H1 (cell line): ENCODE data around the gene MROH7. TPM values are rescaled to one million over a fixed set of nuclear protein-coding genes. Genes with fewer than 3 reads are reported as not detected.

Experiments used
- CTCF ChIA-PET: fragments of 300-600 bp; sonication (Branson Sonifier 250); formaldehyde crosslinking; loops from one replicate; lab custom pipeline; 2021; ENCODE audit not compliant: partially characterized antibody; lab: Charles Lee
- POLR2A ChIA-PET: fragments of 300-600 bp; sonication (Branson Sonifier 250); formaldehyde crosslinking; loops from one replicate; lab custom pipeline; 2021; ENCODE audit warnings: inconsistent platforms; ENCODE audit not compliant: partially characterized antibody; lab: Charles Lee
- DNase-seq, 2 experiments: peaks; one replicate each; pipeline versions ENCODE4 v3.0.0 to v3.0.0-alpha.2; 2010 to 2022; ENCODE audit warnings: low spot score in 2 of 2, low read depth in 1 of 2, mixed read lengths in 1 of 2
- FAIRE-seq: peaks from 2 replicates; lab custom pipeline; 2011; peaks lifted over from hg19 to GRCh38; lab: Jason Lieb, UNC
- H2AFZ ChIP-seq: 2 replicates; pipeline ENCODE4 v1.8.1; 2012; ENCODE audit warnings: low read length, inconsistent platforms
- H2AK5ac ChIP-seq: 2 replicates; pipeline ENCODE4 v1.6.1; 2013; ENCODE audit warnings: low read depth, low read length
- H2BK120ac ChIP-seq: replicated peaks from 2 replicates; pipeline ENCODE3; 2013; ENCODE audit warnings: low read depth, low read length, inconsistent platforms
- H2BK12ac ChIP-seq: 2 replicates; pipeline ENCODE4 v1.6.1; 2013; ENCODE audit warnings: low read depth, low read length
- H2BK15ac ChIP-seq: 2 replicates; pipeline ENCODE4 v1.6.1; 2013; ENCODE audit warnings: low read length
- H2BK20ac ChIP-seq: 2 replicates; pipeline ENCODE4 v1.6.1; 2013; ENCODE audit warnings: low read length
- H2BK5ac ChIP-seq: 2 replicates; pipeline ENCODE4 v1.6.1; 2013; ENCODE audit warnings: low read depth, low read length
- H3K14ac ChIP-seq: 2 replicates; pipeline ENCODE4 v1.6.1; 2013; ENCODE audit warnings: inconsistent platforms; ENCODE audit not compliant: insufficient read length
- H3K18ac ChIP-seq: 2 replicates; pipeline ENCODE4 v1.6.1; 2013; ENCODE audit warnings: low read length; ENCODE audit errors: extremely low read depth
- H3K23ac ChIP-seq: 2 replicates; pipeline ENCODE4 v1.6.1; 2013; ENCODE audit warnings: inconsistent platforms; ENCODE audit not compliant: insufficient read length
- H3K23me2 ChIP-seq: 2 replicates; pipeline ENCODE4 v1.6.1; 2013; ENCODE audit warnings: low read depth, low read length
- H3K27ac ChIP-seq: 2 replicates; pipeline ENCODE4 v1.6.1; 2011; ENCODE audit warnings: low read depth, low read length, inconsistent platforms
- H3K27me3 ChIP-seq, 4 experiments: replicated peaks in 1 of 4; 1 replicate in 1 of 4; 2 replicates in 3 of 4; pipeline versions ENCODE4 v1.6.1 to v1.8.1; 2011 to 2013; ENCODE audit warnings: low read length in 3 of 4, mild to moderate bottlenecking in 3 of 4, inconsistent platforms in 2 of 4, mixed read lengths in 2 of 4, moderate library complexity in 1 of 4; ENCODE audit not compliant: control insufficient read depth in 3 of 4, insufficient read depth in 3 of 4; ENCODE audit errors: extremely low read depth in 1 of 4
- H3K36me3 ChIP-seq, 4 experiments: 2 replicates each; pipeline versions ENCODE4 v1.6.1 to v1.8.1; 2011 to 2013; ENCODE audit warnings: mild to moderate bottlenecking in 4 of 4, low read length in 3 of 4, moderate library complexity in 2 of 4, control low read depth in 1 of 4, inconsistent platforms in 1 of 4; ENCODE audit not compliant: insufficient read depth in 4 of 4, control insufficient read depth in 2 of 4
- H3K4ac ChIP-seq: replicated peaks from 2 replicates; pipeline ENCODE3; 2013; ENCODE audit warnings: low read length, low read depth, mixed read lengths, inconsistent platforms; ENCODE audit not compliant: insufficient read length
- H3K4me1 ChIP-seq, 4 experiments: replicated peaks in 1 of 4; 1 replicate in 1 of 4; 2 replicates in 3 of 4; pipeline versions ENCODE4 v1.6.1 to v1.8.1; 2011 to 2013; ENCODE audit warnings: low read length in 3 of 4, inconsistent platforms in 2 of 4, mixed read lengths in 1 of 4; ENCODE audit not compliant: insufficient read depth in 4 of 4, control insufficient read depth in 3 of 4
- H3K4me2 ChIP-seq, 2 experiments: 2 replicates each; pipeline versions ENCODE4 v1.6.1 to v1.8.1; 2011 to 2013; ENCODE audit warnings: low read depth in 2 of 2, low read length in 2 of 2, control low read depth in 1 of 2, inconsistent platforms in 1 of 2, mild to moderate bottlenecking in 1 of 2; ENCODE audit not compliant: insufficient read depth in 1 of 2
- H3K4me3 ChIP-seq, 4 experiments: fragments of 200-600, 300-600 bp in 1 of 4; sonication (generic), shearing (Covaris generic), sonication (Bioruptor Twin) in 1 of 4; 2 replicates each; pipeline versions ENCODE4 v1.5.1 to v1.8.1; 2011 to 2016; ENCODE audit warnings: low read length in 4 of 4, low read depth in 3 of 4, control low read depth in 2 of 4, inconsistent platforms in 2 of 4, mild to moderate bottlenecking in 2 of 4, mixed read lengths in 1 of 4, moderate library complexity in 1 of 4; ENCODE audit not compliant: insufficient read depth in 2 of 4; ENCODE audit errors: extremely low read depth in 1 of 4
- H3K56ac ChIP-seq: replicated peaks from 2 replicates; pipeline ENCODE3; 2013; ENCODE audit warnings: low read depth, mild to moderate bottlenecking, mixed read lengths, low read length, inconsistent platforms; ENCODE audit not compliant: insufficient read length
- H3K79me1 ChIP-seq: 2 replicates; pipeline ENCODE4 v1.6.1; 2013; ENCODE audit warnings: low read depth, low read length, control low read depth
- H3K79me2 ChIP-seq, 2 experiments: 2 replicates each; pipeline versions ENCODE4 v1.6.1 to v1.8.1; 2012 to 2013; ENCODE audit warnings: low read length in 2 of 2, mild to moderate bottlenecking in 2 of 2, inconsistent platforms in 1 of 2; ENCODE audit not compliant: insufficient read depth in 2 of 2, control insufficient read depth in 1 of 2
- H3K9ac ChIP-seq, 4 experiments: replicated peaks in 1 of 4; 1 replicate in 1 of 4; 2 replicates in 3 of 4; pipeline versions ENCODE4 v1.6.1 to v1.8.1; 2011 to 2013; ENCODE audit warnings: low read depth in 3 of 4, low read length in 3 of 4, control low read depth in 2 of 4, mild to moderate bottlenecking in 2 of 4, moderate library complexity in 2 of 4, inconsistent platforms in 1 of 4; ENCODE audit errors: extremely low read depth in 1 of 4
- H3K9me3 ChIP-seq, 2 experiments: 2 replicates each; pipeline versions ENCODE4 v1.6.1 to v1.8.1; 2012 to 2013; ENCODE audit warnings: mild to moderate bottlenecking in 2 of 2, moderate library complexity in 2 of 2, control low read depth in 1 of 2, inconsistent platforms in 1 of 2, low read depth in 1 of 2, low read length in 1 of 2, mixed read lengths in 1 of 2; ENCODE audit not compliant: insufficient read depth in 2 of 2
- H4K20me1 ChIP-seq, 2 experiments: replicated peaks in 1 of 2; 2 replicates each; pipeline versions ENCODE3 to v1.8.1; 2011 to 2013; ENCODE audit warnings: inconsistent platforms in 2 of 2, low read length in 2 of 2, mild to moderate bottlenecking in 1 of 2; ENCODE audit not compliant: insufficient read depth in 2 of 2, control insufficient read depth in 1 of 2
- H4K5ac ChIP-seq: 2 replicates; pipeline ENCODE4 v1.6.1; 2013; ENCODE audit warnings: low read length, low read depth, mixed read lengths, inconsistent platforms; ENCODE audit not compliant: insufficient read length
- H4K8ac ChIP-seq: 2 replicates; pipeline ENCODE4 v1.8.0; 2013; ENCODE audit warnings: mild to moderate bottlenecking, moderate library complexity, low read length, inconsistent platforms; ENCODE audit not compliant: insufficient read depth; ENCODE audit errors: extremely low read depth
- H4K91ac ChIP-seq: replicated peaks from 2 replicates; pipeline ENCODE3; 2013; ENCODE audit warnings: low read length, mixed read lengths, inconsistent platforms; ENCODE audit not compliant: insufficient read length
- NRF1 ChIP-seq: IDR thresholded peaks from 2 replicates; pipeline ENCODE4 v1.6.1; 2011; ENCODE audit warnings: mild to moderate bottlenecking, low read depth, low read length, improper control_type of control experiment
- SIN3A ChIP-seq, 2 experiments: IDR thresholded peaks in 1 of 2; conservative IDR thresholded peaks in 1 of 2; 2 replicates each; pipeline ENCODE4 v1.6.1; 2011 to 2012; ENCODE audit warnings: low read length in 2 of 2, improper control_type of control experiment in 1 of 2, low read depth in 1 of 2, mild to moderate bottlenecking in 1 of 2
- SUZ12 ChIP-seq: fragments of 200-600 bp; sonication (generic); IDR thresholded peaks from 2 replicates; pipeline ENCODE4 v1.6.1; 2012; ENCODE audit warnings: mild to moderate bottlenecking, inconsistent platforms, low read length, moderate library complexity, mixed read lengths
- TCF12 ChIP-seq: IDR thresholded peaks from 2 replicates; pipeline ENCODE4 v1.6.1; 2011; ENCODE audit warnings: low read depth, mild to moderate bottlenecking, low read length
- USF2 ChIP-seq: IDR thresholded peaks from 2 replicates; pipeline ENCODE4 v1.6.1; 2011; ENCODE audit warnings: low read length, improper control_type of control experiment
- WGBS, 2 experiments: shearing (Covaris generic) in 1 of 2; methylation state at CpG; one replicate each; pipeline versions ENCODE4 v1.1.6 to v1.1.7; 2013 to 2015; ENCODE audit warnings: low lambda C conversion rate in 2 of 2, mixed read lengths in 2 of 2, inconsistent platforms in 1 of 2, low coverage in 1 of 2, missing lambda C conversion rate in 1 of 2; ENCODE audit not compliant: insufficient replicate concordance in 2 of 2, insufficient coverage in 1 of 2, insufficient read length in 1 of 2; ENCODE audit errors: extremely low coverage in 1 of 2, missing lambda C conversion rate in 1 of 2; 5-methylcytosine and 5-hydroxymethylcytosine counted together
- polyA plus RNA-seq, 7 experiments: library from polyadenylated mRNA; depleted of rRNA in 3 of 7; stranded (reverse) in 5 of 7; unstranded in 2 of 7; fragments of >200 nt in 5 of 7; fragments of 200-250 nt in 2 of 7; gene quantifications; 1 replicate in 5 of 7; 2 replicates in 1 of 7; 4 replicates in 1 of 7; pipeline versions ENCODE4 v1.2.1 to v1.2.3, GENCODE V29; 2011 to 2013; ENCODE audit warnings: missing spikeins in 2 of 7, mixed read lengths in 2 of 7
- total RNA-seq: library from RNA; stranded (reverse); fragmentation: NEBNext Ultra II Directional; extraction: Animal tissue kit (Norgen Biotek cat#: 25700); gene quantifications from 2 replicates; pipeline ENCODE4 v1.2.1, GENCODE V29; 2021

MROH7 gene
- total and polyA plus RNA-seq, 2 of the 8 experiments (the other 6 are each of a cell fraction or from before 2014, with no cell fraction given), result 0.07 to 0.20 TPM

GRCh38 chr1:54710841-54711240, 69.3 kb downstream of the MROH7 start:
- CTCF ChIA-PET, result no interaction called here
- H2AFZ ChIP-seq, result no peak overlapping the region
- H2AK5ac ChIP-seq, result no peak overlapping the region
- peaks cover 0 to 9% (median 4%) of the 10 kb centered on the region in 4 experiments; a peak in 4 of 7 replicates for H3K27me3 ChIP-seq
- no peak overlapping the region for H3K27ac ChIP-seq
- H3K4me2 ChIP-seq, result no peak overlapping the region
- no peak overlapping the region for H3K23ac ChIP-seq
- no peak overlapping the region for H3K56ac ChIP-seq
- no peak for DNase-seq
- H3K23me2 ChIP-seq, result peaks cover 2% of the 10 kb centered on the region; the same call in 1 of the 2 replicates
- H3K79me2 ChIP-seq, result no peaks in the 10 kb centered on the region
- no peak overlapping the region for H2BK12ac ChIP-seq
- H3K4me1 ChIP-seq, result no peaks in the 10 kb centered on the region; a peak in 1 of 7 replicates
- no peak overlapping the region for H4K5ac ChIP-seq
- H2BK15ac ChIP-seq, result no peak overlapping the region
- H4K8ac ChIP-seq, result no peak overlapping the region
- no peak overlapping the region for H4K91ac ChIP-seq
- no peak overlapping the region for H2BK20ac ChIP-seq
- H3K9me3 ChIP-seq, result no peaks in the 10 kb centered on the region
- H3K4me3 ChIP-seq, result no peak overlapping the region
- H3K9ac ChIP-seq, result no peak overlapping the region
- no peaks in the 10 kb centered on the region for H3K79me1 ChIP-seq
- WGBS, 2 experiments, result 78% methylated on average over 6 of the region's 6 CpGs; no CpG with 5 or more reads in 1 of the 2 experiments
- no peaks in the 10 kb centered on the region for H4K20me1 ChIP-seq
- FAIRE-seq, result no peak
- no peak overlapping the region for H3K18ac ChIP-seq
- H3K4ac ChIP-seq, result no peak overlapping the region
- no peak overlapping the region for H3K14ac ChIP-seq
- no peak overlapping the region for H2BK120ac ChIP-seq
- H2BK5ac ChIP-seq, result no peak overlapping the region
- H3K36me3 ChIP-seq, result no peaks in the 10 kb centered on the region
- POLR2A ChIA-PET, result no interaction called here
- TF ChIP-seq SIN3A (conservative IDR thresholded peaks at IDR 0.05 in 1 of 2, IDR thresholded peaks at IDR 0.05 in 1 of 2; ENCODE audit: low read depth in 1 of 2, low read length in 2 of 2) (no peak), TCF12 (no peak), USF2 (no peak), NRF1 (no peak), SUZ12 (no peak)
